Keratinocyte (primary cell): ENCODE measurements around the gene POP7.

ENCODE experiments used
- CTCF ChIP-seq, 3 experiments: IDR thresholded peaks in 1 of 3; conservative IDR thresholded peaks in 1 of 3; optimal IDR thresholded peaks in 1 of 3; 2 replicates in 2 of 3; 3 replicates in 1 of 3; pipeline versions ENCODE3 to v1.5.1; 2011; ENCODE audit warnings: low read length in 3 of 3, mild to moderate bottlenecking in 3 of 3, moderate library complexity in 2 of 3, control low read depth in 1 of 3, inconsistent platforms in 1 of 3; ENCODE audit not compliant: insufficient read depth in 2 of 3; ENCODE audit errors: extremely low read depth in 1 of 3
- EZH2 ChIP-seq: IDR thresholded peaks from one replicate; pipeline ENCODE4 v1.6.1; 2012; ENCODE audit warnings: inconsistent platforms, mild to moderate bottlenecking, low read length, moderate library complexity

GRCh38 chr7:100675581-100676350, 30.2 kb upstream of the POP7 start:
- TF ChIP-seq CTCF (optimal IDR thresholded peaks at IDR 0.05 in 1 of 3, IDR thresholded peaks at IDR 0.05 in 1 of 3, conservative IDR thresholded peaks at IDR 0.05 in 1 of 3; ENCODE audit: extremely low read depth in 1 of 3, insufficient read depth in 2 of 3, low read length in 3 of 3), result no peak
- no peak for TF ChIP-seq EZH2
